ENCODE measurements around the gene USP36. TPM values are rescaled to one million over a fixed set of nuclear protein-coding genes. Genes with fewer than 3 reads are reported as not detected.
A peak's percentile ranks its signal among the peaks of the same experiment; 100 is the strongest.

The USP36 gene
- polyA plus RNA-seq, 3 donors from 2014 or later: 9.6 to 31.7 (median 22.7) TPM

- H3K27ac Mint-ChIP-seq: peak overlapping the region; percentile 93 to 99 (median 96)
- peaks cover 35 to 48% of the 10 kb centered on the region in 2 donors for H3K4me1 Mint-ChIP-seq
- H3K4me3 Mint-ChIP-seq: peak overlapping the region; percentile 84 to 96 (median 93)
- H3K36me3 Mint-ChIP-seq: peaks cover 5 to 27% (median 17%) of the 10 kb centered on the region in 3 donors
- peaks cover 13 to 25% (median 18%) of the 10 kb centered on the region in 3 donors for H3K27me3 Mint-ChIP-seq (ENCODE audit: low read depth in 3 of 3)
- no peaks in the 10 kb centered on the region for H3K9me3 Mint-ChIP-seq
- DNase-seq: peak; percentile 70 to 77 (median 73)
Observed at GRCh38 chr17:78839762-78840529, 668 bp downstream of the USP36 start.

GRCh38 chr17:78839235-78839761, 1.3 kb downstream of the USP36 start:
- H3K27ac Mint-ChIP-seq: peak overlapping the region; percentile 93 to 99 (median 96)
- H3K4me1 Mint-ChIP-seq: peaks cover 35 to 48% of the 10 kb centered on the region in 2 donors
- peaks cover 13 to 23% (median 17%) of the 10 kb centered on the region in 3 donors for H3K27me3 Mint-ChIP-seq (ENCODE audit: low read depth in 3 of 3)
- H3K4me3 Mint-ChIP-seq: peak overlapping the region; percentile 84 to 96 (median 93)
- H3K36me3 Mint-ChIP-seq: peaks cover 5 to 31% (median 17%) of the 10 kb centered on the region in 3 donors
- no peaks in the 10 kb centered on the region for H3K9me3 Mint-ChIP-seq
- peak; percentile 49 to 60 (median 60) for DNase-seq

- no peak for DNase-seq
- H3K36me3 Mint-ChIP-seq: peaks cover 5 to 34% (median 19%) of the 10 kb centered on the region in 3 donors
- peak overlapping the region; percentile 84 to 96 (median 93) for H3K4me3 Mint-ChIP-seq
- H3K27ac Mint-ChIP-seq: peak overlapping the region; percentile 93 to 99 (median 96)
- no peaks in the 10 kb centered on the region for H3K9me3 Mint-ChIP-seq
- peaks cover 35 to 48% of the 10 kb centered on the region in 2 donors for H3K4me1 Mint-ChIP-seq
- H3K27me3 Mint-ChIP-seq (ENCODE audit: low read depth in 3 of 3): peaks cover 13 to 24% (median 16%) of the 10 kb centered on the region in 3 donors
Observed at GRCh38 chr17:78838574-78839005, 2.0 kb downstream of the USP36 start.

GRCh38 chr17:78836420-78837021, 4.1 kb downstream of the USP36 start:
- Mint-ChIP-seq H3K36me3 (peaks cover 9 to 49% (median 26%) of the 10 kb centered on the region in 3 donors), H3K9me3 (no peaks in the 10 kb centered on the region), H3K4me1 (peaks cover 29 to 45% of the 10 kb centered on the region in 2 donors), H3K27me3 (ENCODE audit: low read depth in 3 of 3) (peaks cover 13 to 24% (median 15%) of the 10 kb centered on the region in 3 donors), H3K4me3 (no peak overlapping the region), H3K27ac (peak overlapping the region in 2 of 6 donors; percentile 18 to 69)
- no peak for DNase-seq

GRCh38 chr17:78834571-78834970, 6.0 kb downstream of the USP36 start:
- peaks cover 19 to 58% (median 35%) of the 10 kb centered on the region in 3 donors for H3K36me3 Mint-ChIP-seq
- H3K27ac Mint-ChIP-seq: peak overlapping the region in 1 of 6 donors; percentile 40
- peaks cover 24 to 46% of the 10 kb centered on the region in 2 donors for H3K4me1 Mint-ChIP-seq
- no peaks in the 10 kb centered on the region for H3K9me3 Mint-ChIP-seq
- peaks cover 5 to 10% (median 7%) of the 10 kb centered on the region in 3 donors for H3K27me3 Mint-ChIP-seq (ENCODE audit: low read depth in 3 of 3)
- H3K4me3 Mint-ChIP-seq: no peak overlapping the region
- no peak for DNase-seq

GRCh38 chr17:78832541-78832810, 8.1 kb downstream of the USP36 start:
- Mint-ChIP-seq H3K27me3 (ENCODE audit: low read depth in 3 of 3) (peaks cover 0 to 4% (median 2%) of the 10 kb centered on the region in 3 donors), H3K9me3 (no peaks in the 10 kb centered on the region), H3K4me1 (peaks cover 5 to 26% of the 10 kb centered on the region in 2 donors), H3K36me3 (peaks cover 24 to 69% (median 46%) of the 10 kb centered on the region in 3 donors), H3K4me3 (no peak overlapping the region), H3K27ac (peak overlapping the region in 1 of 6 donors; percentile 35)
- DNase-seq: no peak

GRCh38 chr17:78831688-78832540, 8.7 kb downstream of the USP36 start:
- Mint-ChIP-seq H3K4me3 (no peak overlapping the region), H3K27ac (peak overlapping the region in 3 of 6 donors; percentile 19 to 51 (median 35)), H3K27me3 (ENCODE audit: low read depth in 3 of 3) (peaks cover 0 to 4% (median 2%) of the 10 kb centered on the region in 3 donors), H3K4me1 (peaks cover 2 to 20% of the 10 kb centered on the region in 2 donors), H3K36me3 (peaks cover 24 to 67% (median 44%) of the 10 kb centered on the region in 3 donors), H3K9me3 (no peaks in the 10 kb centered on the region)
- DNase-seq: no peak

GRCh38 chr17:78829477-78829876, 11.1 kb downstream of the USP36 start:
- no peak for DNase-seq
- Mint-ChIP-seq H3K9me3 (no peaks in the 10 kb centered on the region), H3K4me1 (peaks cover 2 to 19% of the 10 kb centered on the region in 2 donors), H3K36me3 (peaks cover 25 to 64% (median 41%) of the 10 kb centered on the region in 3 donors), H3K27ac (no peak overlapping the region), H3K27me3 (ENCODE audit: low read depth in 3 of 3) (peaks cover 3 to 11% (median 5%) of the 10 kb centered on the region in 3 donors), H3K4me3 (no peak overlapping the region)

- DNase-seq: no peak
- H3K9me3 Mint-ChIP-seq: peaks cover 0 to 1% (median 0%) of the 10 kb centered on the region in 6 donors
- no peak overlapping the region for H3K4me3 Mint-ChIP-seq
- H3K27me3 Mint-ChIP-seq (ENCODE audit: low read depth in 3 of 3): peaks cover 3 to 9% (median 5%) of the 10 kb centered on the region in 3 donors
- H3K4me1 Mint-ChIP-seq: peaks cover 2 to 24% of the 10 kb centered on the region in 2 donors
- H3K27ac Mint-ChIP-seq: peak overlapping the region in 1 of 6 donors; percentile 66
- H3K36me3 Mint-ChIP-seq: peaks cover 26 to 68% (median 45%) of the 10 kb centered on the region in 3 donors
Observed at GRCh38 chr17:78828470-78829185, 12.0 kb downstream of the USP36 start.

GRCh38 chr17:78826836-78827509, 13.6 kb downstream of the USP36 start:
- H3K36me3 Mint-ChIP-seq: peaks cover 36 to 66% (median 45%) of the 10 kb centered on the region in 3 donors
- H3K4me3 Mint-ChIP-seq: no peak overlapping the region
- DNase-seq: no peak

GRCh38 chr17:78826421-78826820, 14.2 kb downstream of the USP36 start:
- Mint-ChIP-seq H3K9me3 (peaks cover 0 to 1% (median 0%) of the 10 kb centered on the region in 6 donors), H3K27me3 (ENCODE audit: low read depth in 3 of 3) (peaks cover 9 to 16% (median 10%) of the 10 kb centered on the region in 3 donors), H3K4me3 (no peak overlapping the region), H3K36me3 (peaks cover 34 to 66% (median 45%) of the 10 kb centered on the region in 3 donors), H3K27ac (no peak overlapping the region), H3K4me1 (peaks cover 2 to 27% of the 10 kb centered on the region in 2 donors)
- no peak for DNase-seq

More at GRCh38 chr17:78826836-78827509, 13.6 kb downstream of the USP36 start:
- peaks cover 2 to 27% of the 10 kb centered on the region in 2 donors for H3K4me1 Mint-ChIP-seq
- no peak overlapping the region for H3K27ac Mint-ChIP-seq
- peaks cover 0 to 1% (median 0%) of the 10 kb centered on the region in 6 donors for H3K9me3 Mint-ChIP-seq
- peaks cover 8 to 16% (median 9%) of the 10 kb centered on the region in 3 donors for H3K27me3 Mint-ChIP-seq (ENCODE audit: low read depth in 3 of 3)

- Mint-ChIP-seq H3K27ac (peak overlapping the region in 2 of 6 donors; percentile 39 to 78), H3K36me3 (peaks cover 34 to 71% (median 45%) of the 10 kb centered on the region in 3 donors), H3K4me1 (peaks cover 2 to 26% of the 10 kb centered on the region in 2 donors), H3K4me3 (no peak overlapping the region), H3K9me3 (peaks cover 0 to 1% (median 0%) of the 10 kb centered on the region in 6 donors), H3K27me3 (ENCODE audit: low read depth in 3 of 3) (peaks cover 9 to 16% (median 9%) of the 10 kb centered on the region in 3 donors)
- DNase-seq: no peak
Observed at GRCh38 chr17:78825696-78826095, 14.9 kb downstream of the USP36 start.
